ENCODE measurements around the gene DLX1.

DNA sequence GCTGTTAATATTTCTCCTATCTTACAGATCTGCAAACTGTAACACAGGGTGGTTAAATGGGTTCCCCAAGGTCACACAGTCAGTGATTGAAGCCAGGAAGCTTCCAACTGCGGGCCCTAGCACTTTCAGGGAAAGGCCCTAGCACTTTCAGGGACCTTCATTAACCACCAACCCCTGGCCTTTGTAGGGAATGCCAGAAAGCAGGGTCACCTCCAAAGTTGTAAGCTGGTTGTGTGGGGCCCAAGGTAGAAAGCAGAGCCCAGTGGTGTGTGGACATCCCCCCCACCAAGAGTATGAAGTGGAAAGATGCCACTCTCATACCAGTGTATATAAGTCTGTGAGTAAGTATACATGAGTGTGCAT lies 13.0 kb downstream of the DLX1 start:
- TF ChIP-seq POLR2AphosphoS5 (IDR thresholded peaks at IDR 0.05) = no peak
- TF ChIP-seq, protein P1, sequence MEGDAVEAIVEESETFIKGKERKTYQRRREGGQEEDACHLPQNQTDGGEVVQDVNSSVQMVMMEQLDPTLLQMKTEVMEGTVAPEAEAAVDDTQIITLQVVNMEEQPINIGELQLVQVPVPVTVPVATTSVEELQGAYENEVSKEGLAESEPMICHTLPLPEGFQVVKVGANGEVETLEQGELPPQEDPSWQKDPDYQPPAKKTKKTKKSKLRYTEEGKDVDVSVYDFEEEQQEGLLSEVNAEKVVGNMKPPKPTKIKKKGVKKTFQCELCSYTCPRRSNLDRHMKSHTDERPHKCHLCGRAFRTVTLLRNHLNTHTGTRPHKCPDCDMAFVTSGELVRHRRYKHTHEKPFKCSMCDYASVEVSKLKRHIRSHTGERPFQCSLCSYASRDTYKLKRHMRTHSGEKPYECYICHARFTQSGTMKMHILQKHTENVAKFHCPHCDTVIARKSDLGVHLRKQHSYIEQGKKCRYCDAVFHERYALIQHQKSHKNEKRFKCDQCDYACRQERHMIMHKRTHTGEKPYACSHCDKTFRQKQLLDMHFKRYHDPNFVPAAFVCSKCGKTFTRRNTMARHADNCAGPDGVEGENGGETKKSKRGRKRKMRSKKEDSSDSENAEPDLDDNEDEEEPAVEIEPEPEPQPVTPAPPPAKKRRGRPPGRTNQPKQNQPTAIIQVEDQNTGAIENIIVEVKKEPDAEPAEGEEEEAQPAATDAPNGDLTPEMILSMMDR (IDR thresholded peaks at IDR 0.05) = no peak

Measured in upper lobe of left lung (tissue), 4 donors.